GM21367 (cell line): Measurements from ENCODE around the gene DCAF16.
"Not testable (repeated sequence)": the region's sequence is repeated elsewhere in the genome, so short reads cannot be mapped to it uniquely, and the experiment has no call there.

Experiments used
- ATAC-seq: cut with Tn5 transposase; IDR thresholded peaks from one replicate; pipeline ENCODE4 v1.9.1; 2021; ENCODE audit not compliant: unreplicated experiment

DCAF16 gene

DNA sequence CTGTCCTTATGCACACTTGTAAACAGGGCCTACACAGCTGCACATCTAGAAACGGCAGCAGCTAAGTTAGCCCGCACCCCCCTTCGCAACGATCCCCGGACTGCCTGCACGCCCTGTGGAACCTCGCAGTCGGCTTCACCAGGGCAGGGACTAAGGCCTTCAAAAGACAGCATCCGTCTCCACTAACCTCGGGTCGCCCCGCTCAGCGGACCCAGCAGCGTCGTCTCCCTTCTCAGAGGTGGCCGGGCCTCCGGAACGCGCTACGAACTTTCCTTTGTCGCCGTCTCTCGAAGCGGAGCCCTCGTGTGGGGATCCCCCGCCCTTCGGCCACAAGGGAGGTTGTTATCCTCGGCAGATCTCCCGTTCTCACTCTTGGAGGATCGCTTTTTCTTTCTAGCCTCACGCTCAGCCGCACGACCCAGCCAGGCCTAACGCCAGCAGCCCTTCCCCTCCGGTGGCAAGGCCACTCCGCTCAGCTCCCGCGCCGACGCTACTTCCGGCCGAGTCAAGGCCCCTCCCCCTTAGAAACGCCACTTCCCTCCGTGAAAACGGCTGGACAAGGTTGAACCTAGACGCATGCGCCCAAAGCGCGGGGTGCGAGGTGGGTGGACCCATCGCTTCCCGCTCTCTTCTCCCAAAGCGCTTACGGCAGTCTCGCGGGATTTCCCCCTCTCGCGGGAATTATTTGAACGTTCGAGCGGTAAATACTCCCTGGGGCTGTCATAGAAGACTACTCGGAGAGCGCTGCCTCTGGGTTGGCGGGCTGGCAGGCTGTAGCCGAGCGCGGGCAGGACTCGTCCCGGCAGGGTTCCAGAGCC is at the start of gene DCAF16, which contains the start of gene NCAPG:
Gene DCAF16, minus strand, starts transcription at position 498 of the 818 bp plus-strand sequence. CDS start 6,616 bp downstream, outside the sequence.
Gene NCAPG, plus strand, starts transcription at position 720 of the 818 bp plus-strand sequence. CDS start 99 bp downstream, outside the sequence.
- ATAC-seq, result peak; percentile 84

DNA sequence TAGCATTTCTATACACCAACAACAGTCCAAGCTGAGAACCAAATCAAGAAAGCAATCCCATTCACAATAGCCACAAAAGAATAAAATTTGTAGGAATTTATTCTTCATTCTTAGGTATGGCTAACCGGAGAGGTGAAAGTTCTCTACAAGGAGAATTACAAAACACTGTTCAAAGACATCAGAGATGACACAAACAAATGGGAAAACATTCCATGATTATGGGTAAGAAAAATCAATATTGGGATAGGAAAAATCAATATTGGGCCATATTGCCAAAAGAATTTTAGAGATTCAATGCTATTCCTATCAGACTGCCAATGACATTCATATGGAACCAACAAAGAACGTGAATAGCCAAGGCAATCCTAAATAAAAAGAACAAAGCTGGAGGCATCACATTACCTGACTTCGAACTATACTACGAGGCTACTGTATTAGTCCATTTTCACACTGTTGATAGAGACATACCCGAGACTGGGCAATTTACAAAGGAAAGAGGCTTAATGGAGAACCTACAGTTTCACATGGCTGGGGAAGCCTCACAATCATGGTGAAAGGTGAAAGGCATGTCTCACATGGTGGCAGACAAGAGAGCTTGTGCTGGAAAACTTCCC is 49.3 kb upstream of the DCAF16 start:
- no peak for ATAC-seq

DNA sequence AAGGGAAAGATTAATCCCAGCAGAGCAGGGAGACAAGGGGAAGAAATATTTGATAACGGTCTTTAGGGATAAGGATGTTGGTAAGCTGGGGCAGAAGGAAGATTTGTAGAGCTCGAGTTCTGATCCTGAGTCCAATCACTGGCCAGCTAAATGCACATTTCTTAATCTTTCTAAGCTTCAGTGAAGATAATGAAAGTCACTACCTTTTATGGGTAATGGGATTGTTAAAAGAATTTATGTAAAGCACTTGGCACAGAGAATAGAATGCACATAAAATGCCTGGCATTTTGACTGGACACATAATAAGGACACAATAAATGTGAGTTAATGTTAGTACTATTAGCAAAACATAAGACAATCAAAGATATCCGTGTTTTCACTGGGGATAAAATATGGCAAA is 43.5 kb upstream of the DCAF16 start:
- ATAC-seq, result no peak

DNA sequence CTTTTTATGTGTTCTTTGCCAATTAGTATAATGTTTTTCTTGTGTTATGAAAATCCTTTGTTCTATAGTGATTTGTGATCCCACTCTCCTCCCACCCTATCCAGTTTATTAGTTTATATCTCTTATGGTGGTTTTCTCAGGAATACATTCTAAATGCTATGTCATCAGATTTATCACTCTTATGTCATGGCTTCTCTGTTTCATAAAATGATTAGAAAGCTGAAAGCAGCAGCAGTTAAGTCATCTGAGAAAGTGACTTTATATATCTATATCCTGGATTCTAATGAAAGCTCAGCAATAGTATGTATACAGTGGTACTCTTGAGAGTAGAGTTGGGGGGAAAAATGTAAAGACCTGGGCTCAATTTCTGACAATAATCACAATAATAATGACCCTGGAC is 41.4 kb upstream of the DCAF16 start:
- no peak for ATAC-seq

DNA sequence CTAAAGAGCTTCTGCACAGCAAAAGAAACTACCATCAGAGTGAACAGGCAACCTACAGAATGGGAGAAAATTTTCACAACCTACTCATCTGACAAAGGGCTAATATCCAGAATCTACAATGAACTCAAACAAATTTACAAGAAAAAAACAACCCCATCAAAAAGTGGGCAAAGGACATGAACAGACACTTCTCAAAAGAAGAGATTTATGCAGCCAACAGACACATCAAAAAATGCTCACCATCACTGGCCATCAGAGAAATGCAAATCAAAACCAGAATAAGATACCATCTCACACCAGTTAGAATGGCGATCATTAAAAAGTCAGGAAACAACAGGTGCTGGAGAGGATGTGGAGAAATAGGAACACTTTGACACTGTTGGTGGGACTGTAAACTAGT is 39.7 kb upstream of the DCAF16 start:
- not testable (repeated sequence) for ATAC-seq

DNA sequence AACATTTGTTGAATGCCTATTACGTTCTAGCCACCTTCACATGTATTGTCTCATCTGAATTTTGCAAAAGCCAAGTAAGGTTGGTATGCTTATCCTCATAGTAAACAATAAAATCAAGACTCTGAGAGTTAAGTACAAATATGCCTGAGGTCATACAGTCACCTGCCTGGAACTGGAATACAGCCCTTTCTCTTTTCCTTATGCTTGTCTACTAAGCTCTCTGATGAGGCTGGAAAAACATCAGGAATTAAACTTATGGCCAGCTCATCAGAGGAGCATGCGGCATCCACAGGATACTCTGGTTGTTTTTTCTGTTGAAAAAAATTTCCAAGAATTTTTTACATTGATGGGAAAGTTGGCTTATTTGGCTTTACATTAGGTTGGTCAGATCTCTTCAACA is 35.7 kb upstream of the DCAF16 start:
- ATAC-seq, result no peak

DNA sequence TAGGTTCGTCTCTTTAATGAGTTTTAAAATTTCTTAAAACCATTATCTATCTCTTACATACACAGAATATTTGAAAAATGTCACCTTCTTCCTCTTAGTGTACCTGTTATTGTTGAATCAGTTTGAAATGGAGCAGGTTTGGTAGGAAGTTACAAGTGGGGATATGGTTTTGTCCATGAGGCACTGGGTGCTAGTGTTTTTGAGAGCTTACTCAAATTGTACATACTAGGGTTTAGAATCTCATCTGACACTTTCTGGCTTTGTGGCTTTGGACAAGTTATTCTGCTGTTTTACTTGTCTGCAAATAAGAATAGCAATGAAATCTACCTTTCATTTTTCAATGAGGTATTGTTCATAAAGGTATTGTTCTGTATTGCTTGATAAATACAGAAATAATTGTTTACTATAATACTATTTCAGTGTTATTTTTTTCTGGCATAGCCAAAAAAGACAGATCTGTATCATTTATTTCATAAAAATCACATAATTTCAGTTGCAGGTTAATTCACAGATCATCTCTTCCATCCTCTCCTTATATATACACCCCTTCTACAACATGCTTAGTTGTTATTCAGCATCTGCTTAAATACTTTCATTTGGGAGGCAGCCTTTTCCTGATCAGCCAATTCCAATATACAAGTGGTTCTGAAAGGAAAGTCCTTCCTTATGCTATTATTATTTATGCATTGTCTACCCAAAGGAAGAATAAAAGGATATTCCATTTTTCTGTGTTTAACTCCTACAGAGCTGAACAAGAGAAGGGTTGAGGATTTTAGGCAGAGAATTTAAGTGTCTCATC is 13.5 kb upstream of the DCAF16 start:
- ATAC-seq, result no peak

DNA sequence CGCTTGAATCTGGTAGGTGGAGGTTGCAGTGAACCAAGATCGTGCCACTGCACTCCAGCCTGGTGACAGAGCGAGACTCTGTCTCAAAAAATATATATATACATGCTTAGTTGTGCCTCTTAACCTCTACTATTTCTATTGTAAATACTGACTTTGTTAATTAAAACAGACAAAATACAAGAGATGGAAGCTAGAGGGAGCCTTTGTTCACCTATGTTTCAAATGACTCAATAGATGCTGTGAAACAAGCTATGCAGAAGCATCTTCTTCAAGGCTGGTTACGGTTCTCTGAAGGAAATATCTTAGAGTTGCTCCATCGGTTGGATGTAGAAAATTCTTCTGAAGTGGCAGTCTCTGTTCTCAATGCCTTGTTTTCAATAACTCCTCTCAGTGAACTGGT is 6.5 kb upstream of the DCAF16 start:
- peak; percentile 78 for ATAC-seq

DNA sequence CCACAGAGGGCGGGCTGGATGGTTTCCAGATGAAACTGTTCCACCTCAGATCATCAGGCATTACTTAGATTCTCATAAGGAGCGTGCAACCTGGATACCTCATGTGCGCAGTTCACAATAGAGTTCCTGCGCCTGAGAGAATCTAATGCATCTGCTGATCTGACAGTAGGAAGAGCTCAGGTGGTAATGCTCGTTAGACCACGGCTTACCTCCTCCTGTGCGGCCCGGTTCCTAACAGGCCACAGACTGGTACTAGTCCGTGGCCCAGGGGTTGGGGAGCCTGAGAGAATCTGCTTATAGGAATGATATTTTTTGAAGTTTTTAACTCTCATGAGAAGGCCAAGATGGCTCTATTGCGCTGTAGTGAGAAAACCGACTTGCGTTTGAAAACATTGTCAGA is 5.6 kb upstream of the DCAF16 start:
- no peak for ATAC-seq

DNA sequence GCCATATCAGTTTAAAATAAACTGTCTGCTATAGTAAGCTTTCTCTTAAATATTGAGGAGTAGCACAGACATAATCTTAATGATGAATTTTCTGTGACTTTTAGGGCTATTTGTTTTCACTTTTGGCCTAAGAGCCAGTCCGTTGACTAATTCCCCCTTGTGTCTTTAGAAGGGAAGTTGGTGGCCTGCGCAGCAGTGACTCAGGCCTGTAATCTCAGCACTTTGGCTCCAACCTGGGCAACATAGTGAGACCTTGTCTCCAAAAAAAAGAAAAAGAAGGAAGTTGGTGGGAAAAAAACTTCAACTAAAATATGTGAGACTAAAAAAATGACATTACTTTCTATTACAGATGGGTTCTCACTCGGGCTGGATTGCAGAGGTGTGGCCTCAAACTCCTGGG is 3.6 kb upstream of the DCAF16 start:
- no peak for ATAC-seq

DNA sequence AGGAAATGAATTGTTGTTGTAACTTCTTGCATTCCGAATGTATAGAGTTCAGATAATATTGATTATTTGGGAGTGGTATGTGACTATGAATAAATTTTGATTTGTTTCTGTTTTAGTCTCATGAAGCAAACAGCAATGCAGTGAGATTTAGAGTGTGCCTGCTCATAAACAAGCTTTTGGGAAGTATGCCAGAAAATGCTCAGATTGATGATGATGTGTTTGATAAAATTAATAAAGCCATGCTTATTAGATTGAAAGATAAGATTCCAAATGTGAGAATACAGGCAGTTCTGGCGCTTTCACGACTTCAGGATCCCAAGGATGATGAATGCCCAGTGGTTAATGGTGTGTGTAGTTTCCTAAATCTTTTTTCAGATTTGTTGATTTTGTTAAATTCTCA is 2.2 kb upstream of the DCAF16 start:
- no peak for ATAC-seq

DNA sequence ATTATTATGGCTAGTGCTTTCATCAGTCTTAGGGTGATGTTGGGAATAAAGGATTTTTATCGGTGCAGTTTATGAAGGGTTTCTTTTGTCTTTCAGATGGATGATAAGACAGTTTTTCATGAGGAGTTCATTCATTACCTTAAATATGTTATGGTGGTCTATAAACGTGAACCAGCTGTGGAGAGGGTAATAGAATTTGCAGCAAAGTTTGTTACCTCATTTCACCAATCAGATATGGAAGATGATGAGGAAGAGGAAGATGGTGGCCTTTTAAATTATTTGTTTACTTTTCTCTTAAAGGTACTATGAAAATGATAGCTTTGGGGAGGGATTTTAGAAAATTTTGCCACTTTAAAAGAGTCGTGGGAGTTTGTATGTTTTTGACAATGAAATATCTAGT is 1.6 kb upstream of the DCAF16 start:
- no peak for ATAC-seq

DNA sequence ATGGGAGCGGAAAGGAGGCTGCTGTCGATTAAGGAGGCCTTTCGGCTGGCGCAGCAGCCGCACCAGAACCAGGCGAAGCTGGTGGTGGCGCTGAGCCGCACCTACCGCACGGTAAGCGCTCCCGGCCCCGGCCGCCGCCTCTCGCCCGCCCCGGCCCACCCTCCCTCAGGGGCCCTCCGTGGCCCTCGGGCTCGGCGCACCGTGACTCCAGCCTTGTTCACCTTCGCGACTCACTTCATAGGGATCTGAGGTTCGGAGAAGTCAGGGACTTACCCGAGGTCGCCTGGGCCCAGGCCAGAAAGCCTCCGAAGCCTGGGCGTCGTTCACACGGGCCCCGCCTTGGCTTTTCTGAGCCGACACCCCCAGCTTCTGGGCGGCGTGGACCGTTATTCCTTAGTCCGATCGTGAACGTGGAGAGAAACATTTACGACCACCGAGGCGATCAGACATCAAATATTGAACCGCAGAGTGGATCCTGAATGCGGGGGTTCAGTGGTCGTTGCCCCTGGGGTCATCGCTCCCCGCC is 584 bp upstream of the DCAF16 start:
- ATAC-seq, result peak; percentile 22

DNA sequence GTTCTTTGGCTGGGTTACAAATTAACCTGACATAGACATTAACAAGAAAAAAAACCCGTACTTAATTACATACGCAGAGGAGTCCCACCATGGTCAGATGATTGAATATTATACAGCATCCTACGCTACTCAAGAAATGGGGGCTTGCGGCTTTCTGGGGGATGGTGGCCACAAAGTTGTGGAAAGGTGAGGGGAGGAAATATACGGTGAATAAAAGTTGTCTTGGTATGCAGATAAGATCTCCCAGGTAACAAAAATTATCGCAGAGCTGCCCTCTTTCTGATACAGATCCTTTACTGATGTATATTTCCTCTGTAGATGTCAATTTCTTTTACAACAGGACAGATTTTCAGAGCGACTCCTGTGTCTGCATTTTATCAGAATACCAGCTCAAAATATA is 890 bp downstream of the DCAF16 start:
- no peak for ATAC-seq

DNA sequence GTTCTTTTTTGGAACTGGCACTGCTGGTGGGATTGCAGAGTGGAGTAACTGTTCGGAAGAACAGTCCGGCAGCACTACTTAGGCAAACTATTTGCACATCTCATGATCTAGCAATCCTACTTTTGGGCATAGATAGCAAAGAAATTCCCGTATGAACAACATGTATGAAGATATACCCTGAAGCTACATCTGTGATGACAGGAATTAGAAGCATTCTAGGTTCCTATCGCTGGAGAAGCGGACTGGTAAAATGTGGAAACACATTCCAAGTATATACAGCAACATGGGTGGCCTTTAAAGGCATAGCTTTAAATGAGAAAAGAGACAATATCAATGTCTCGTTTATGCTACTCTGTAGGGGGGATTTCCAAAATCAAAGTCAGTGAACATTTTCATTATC is 3.1 kb downstream of the DCAF16 start:
- no peak for ATAC-seq

DNA sequence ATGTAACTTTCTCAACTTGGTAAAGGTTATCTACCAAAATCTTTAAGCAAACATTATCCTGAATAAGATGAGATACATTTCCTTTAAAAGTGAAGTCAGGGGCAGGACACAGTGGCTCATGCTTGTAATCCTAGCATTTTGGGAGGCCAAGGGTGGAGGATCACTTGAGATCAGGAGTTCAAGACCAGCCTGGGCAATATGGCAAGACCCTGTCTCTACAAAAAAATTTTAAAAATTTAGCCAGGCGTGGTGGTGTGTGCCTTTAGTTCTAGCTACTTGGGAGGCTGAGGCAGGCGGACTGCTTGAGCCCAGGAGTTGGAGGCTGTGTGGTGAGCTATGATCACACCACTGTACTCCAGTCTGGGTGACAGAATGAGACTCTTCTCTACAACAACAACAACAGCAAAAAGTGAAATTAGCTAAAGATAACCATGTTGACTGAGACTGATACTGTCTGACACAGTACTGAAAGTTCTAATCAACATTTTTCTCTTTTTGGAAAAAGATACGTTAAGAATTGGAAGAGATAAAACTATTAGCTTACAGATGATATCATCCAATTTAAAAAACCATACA is 4.9 kb downstream of the DCAF16 start:
- no peak for ATAC-seq

DNA sequence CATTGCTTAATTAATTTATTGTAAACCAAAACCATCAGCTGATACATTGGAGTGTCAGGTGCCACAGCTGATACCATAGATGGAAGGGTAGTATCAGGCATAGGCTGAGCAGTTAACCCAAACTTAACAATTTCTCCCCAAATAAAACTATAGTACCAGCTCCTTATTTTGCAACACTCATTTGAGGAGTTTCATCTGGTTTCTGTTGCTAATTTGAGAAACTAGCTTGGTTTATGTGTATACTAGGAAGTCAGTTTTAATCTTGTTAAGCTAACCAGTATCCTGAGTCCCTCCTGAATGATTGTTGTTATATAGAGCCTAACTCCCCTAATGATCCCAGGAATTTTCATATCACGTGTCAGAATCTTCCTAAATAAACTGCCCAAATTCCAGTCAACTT is 12.7 kb downstream of the DCAF16 start:
- ATAC-seq, result no peak

DNA sequence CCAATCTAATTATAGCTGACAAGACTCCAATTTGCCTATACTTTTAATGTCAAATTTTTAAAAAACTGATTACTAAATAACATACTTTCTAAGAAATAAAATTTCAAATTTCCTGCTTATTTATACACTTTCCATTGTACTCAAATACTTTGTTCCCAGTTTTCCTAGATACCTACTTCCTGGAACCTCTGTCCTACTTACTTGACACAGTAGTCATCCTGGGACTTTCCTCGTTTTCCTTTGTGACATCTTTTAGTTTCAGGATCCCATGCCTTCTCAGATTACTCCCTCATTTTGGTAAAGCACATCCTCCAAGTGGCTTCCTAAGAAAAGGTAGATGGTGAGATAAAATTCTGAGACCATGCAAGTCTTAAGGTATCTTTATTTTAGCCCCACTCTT is 15.8 kb downstream of the DCAF16 start:
- ATAC-seq, result no peak

DNA sequence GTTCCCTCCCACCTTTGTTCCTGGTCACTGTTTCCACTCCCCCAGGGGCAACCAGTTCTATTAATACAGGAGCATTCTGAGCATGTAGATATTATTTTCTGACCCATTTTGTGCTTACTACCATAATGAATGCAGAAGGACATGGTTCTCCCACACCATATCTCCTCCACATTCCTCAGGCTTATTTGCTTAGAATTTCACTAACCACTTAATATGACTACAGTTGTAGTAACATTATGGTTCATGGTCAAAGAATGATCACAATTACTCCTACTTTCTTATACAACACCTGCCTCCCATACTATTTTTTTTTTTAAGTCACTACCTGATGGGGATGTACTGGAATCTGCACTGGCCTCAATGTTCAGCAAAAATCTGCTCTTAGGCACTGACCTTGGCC is 21.6 kb downstream of the DCAF16 start:
- no peak for ATAC-seq

DNA sequence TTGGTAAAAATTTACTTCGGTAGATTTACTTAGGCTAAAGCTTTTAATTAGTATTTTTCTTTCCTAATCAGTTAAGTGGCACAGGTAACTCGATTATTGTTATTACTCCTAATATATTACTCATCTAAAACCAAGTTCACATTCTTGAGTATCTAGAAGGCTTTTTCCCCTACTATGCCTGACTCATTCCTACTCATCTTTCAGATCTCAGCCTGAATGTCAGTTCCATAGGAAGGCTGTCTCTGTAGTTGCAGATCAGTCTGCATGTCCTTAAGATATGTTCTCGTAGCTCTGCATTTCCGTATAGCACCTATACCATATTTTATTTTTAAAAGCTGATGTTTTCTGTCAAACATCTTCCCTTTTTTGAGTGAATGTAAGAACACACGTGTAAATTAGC is 23.2 kb downstream of the DCAF16 start:
- no peak for ATAC-seq

DNA sequence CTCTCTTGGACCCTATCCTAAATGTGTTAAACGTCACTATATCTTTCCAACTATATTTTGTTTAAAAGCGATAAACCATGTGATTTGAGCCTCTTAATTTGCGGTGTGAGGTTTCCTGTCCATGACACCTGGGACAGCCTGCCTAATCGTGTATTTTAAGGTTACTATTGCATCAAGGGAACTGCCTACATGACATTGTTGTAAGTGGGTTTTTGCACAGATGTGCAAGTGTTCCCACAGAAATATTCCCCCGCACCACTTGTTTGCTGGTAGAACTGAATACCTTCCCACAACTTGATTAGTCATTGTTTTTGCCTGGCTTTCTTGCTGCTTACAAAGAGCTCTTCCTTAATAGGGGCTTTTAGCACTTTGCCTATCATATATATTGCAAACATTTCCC is 24.0 kb downstream of the DCAF16 start:
- ATAC-seq, result no peak
